SK-N-SH (cell line): ENCODE data around the gene PIKFYVE. TPM values are rescaled to one million over a fixed set of nuclear protein-coding genes. Genes with fewer than 3 reads are reported as not detected.

ENCODE experiments used
- CHD2 ChIP-seq: fragments of 150-350 bp; IDR thresholded peaks from 2 replicates; pipeline ENCODE4 v1.6.1; 2018; ENCODE audit warnings: low read length; ENCODE audit not compliant: partially characterized antibody
- CTCF ChIP-seq: fragments of 200-600 bp; sonication (generic); IDR thresholded peaks from 2 replicates; pipeline ENCODE4 v1.6.1; 2017; ENCODE audit warnings: antibody characterized with exemption, mild to moderate bottlenecking, moderate library complexity
- EZH2phosphoT487 ChIP-seq: fragments of 200-600 bp; sonication (generic); IDR thresholded peaks from 2 replicates; pipeline ENCODE4 v1.6.1; 2017; ENCODE audit warnings: low read depth, mixed run types, mild to moderate bottlenecking, antibody characterized with exemption, moderate library complexity, borderline replicate concordance
- FOSL2 ChIP-seq: IDR thresholded peaks from 2 replicates; pipeline ENCODE4 v1.4.0; 2012; ENCODE audit warnings: low read depth, mild to moderate bottlenecking, moderate library complexity, borderline replicate concordance
- FOXJ3 ChIP-seq: sonication (generic); formaldehyde crosslinking; IDR thresholded peaks from 2 replicates; pipeline ENCODE4 v1.5.1; 2020; ENCODE audit warnings: mild to moderate bottlenecking, missing genetic modification reagents
- FOXM1 ChIP-seq: IDR thresholded peaks from 2 replicates; pipeline ENCODE4 v1.4.0; 2012; ENCODE audit warnings: low read depth, mild to moderate bottlenecking
- GABPA ChIP-seq: IDR thresholded peaks from 2 replicates; pipeline ENCODE4 v1.4.0; 2012; ENCODE audit warnings: low read depth, mild to moderate bottlenecking
- JUND ChIP-seq: IDR thresholded peaks from 2 replicates; pipeline ENCODE4 v1.4.0; 2012
- MAX ChIP-seq: IDR thresholded peaks from 2 replicates; pipeline ENCODE4 v1.4.0; 2012; ENCODE audit warnings: low read depth
- MEF2A ChIP-seq: IDR thresholded peaks from 2 replicates; pipeline ENCODE4 v1.4.0; 2012; ENCODE audit warnings: low read depth, borderline replicate concordance
- MXI1 ChIP-seq: IDR thresholded peaks from 2 replicates; pipeline ENCODE4 v1.6.1; 2012; ENCODE audit warnings: mild to moderate bottlenecking, low read depth, low read length, improper control_type of control experiment
- NFIC ChIP-seq: IDR thresholded peaks from 2 replicates; pipeline ENCODE4 v1.4.0; 2012; ENCODE audit warnings: borderline replicate concordance
- NRF1 ChIP-seq: IDR thresholded peaks from 2 replicates; pipeline ENCODE4 v1.6.1; 2012; ENCODE audit warnings: low read depth, mild to moderate bottlenecking, low read length
- PBX3 ChIP-seq: IDR thresholded peaks from 2 replicates; pipeline ENCODE4; 2012
- POLR2AphosphoS5 ChIP-seq: IDR thresholded peaks from 2 replicates; pipeline ENCODE4 v1.6.1; 2012; ENCODE audit warnings: low read depth, low read length
- RCOR1 ChIP-seq: fragments of 150-350 bp; IDR thresholded peaks from 2 replicates; pipeline ENCODE4 v1.6.1; 2017; ENCODE audit warnings: antibody characterized with exemption, low read length
- REST ChIP-seq: IDR thresholded peaks from 2 replicates; pipeline ENCODE4 v1.6.1; 2012; ENCODE audit warnings: mild to moderate bottlenecking, low read depth, low read length, moderate library complexity
- RFX5 ChIP-seq: IDR thresholded peaks from 2 replicates; pipeline ENCODE4 v1.6.1; 2012; ENCODE audit warnings: mild to moderate bottlenecking, improper control_type of control experiment, low read length
- RXRA ChIP-seq: IDR thresholded peaks from 2 replicates; pipeline ENCODE4 v1.4.0; 2012; ENCODE audit warnings: low read depth, mild to moderate bottlenecking, borderline replicate concordance
- SIN3A ChIP-seq: IDR thresholded peaks from 2 replicates; pipeline ENCODE4 v1.6.1; 2012; ENCODE audit warnings: low read depth, mild to moderate bottlenecking, low read length, moderate library complexity, borderline replicate concordance
- SMC3 ChIP-seq: IDR thresholded peaks from 2 replicates; pipeline ENCODE4 v1.6.1; 2012; ENCODE audit warnings: low read depth, low read length, improper control_type of control experiment
- TAF1 ChIP-seq: IDR thresholded peaks from 2 replicates; pipeline ENCODE4 v1.6.1; 2012; ENCODE audit warnings: low read depth, mild to moderate bottlenecking, low read length, moderate library complexity, borderline replicate concordance
- TCF12 ChIP-seq: IDR thresholded peaks from 2 replicates; pipeline ENCODE4 v1.4.0; 2012
- TEAD4 ChIP-seq: IDR thresholded peaks from 2 replicates; pipeline ENCODE4 v1.4.0; 2012; ENCODE audit warnings: mild to moderate bottlenecking, borderline replicate concordance; ENCODE audit not compliant: insufficient read depth
- USF2 ChIP-seq: fragments of 150-350 bp; IDR thresholded peaks from 2 replicates; pipeline ENCODE4 v1.6.1; 2017; ENCODE audit warnings: antibody characterized with exemption, low read length, low read depth, borderline replicate concordance
- YY1 ChIP-seq: IDR thresholded peaks from 2 replicates; pipeline ENCODE4 v1.4.0; 2012; ENCODE audit warnings: low read depth, mild to moderate bottlenecking
- polyA plus RNA-seq, 3 experiments: library from polyadenylated mRNA; depleted of rRNA; stranded (reverse); fragments of >200 nt; gene quantifications; 2 replicates each; pipeline ENCODE4 v1.2.3, GENCODE V29; 2012

Gene PIKFYVE
- polyA plus RNA-seq, 1 of the 3 experiments (the other 2 are of a cell fraction) = 7.0 TPM

- no peak for TF ChIP-seq EZH2phosphoT487
- 0 out of 2 replicates have a peak, but pooled peaks have one; percentile 24 for TF ChIP-seq FOXM1
- no peak for TF ChIP-seq RXRA
- peak; percentile 6 for TF ChIP-seq CHD2
- no peak for TF ChIP-seq FOXJ3 (CRISPR knock-in tag)
- TF ChIP-seq GABPA = no peak
- TF ChIP-seq TEAD4 = no peak
- no peak for TF ChIP-seq REST
- no peak for TF ChIP-seq NRF1
- peak; percentile 33; the same call in 1 of the 2 replicates for TF ChIP-seq PBX3
- TF ChIP-seq TCF12 = no peak
- no peak for TF ChIP-seq MEF2A
- TF ChIP-seq TAF1 = no peak
- TF ChIP-seq POLR2AphosphoS5 = peak; percentile 53; the same call in 1 of the 2 replicates
- no peak for TF ChIP-seq NFIC
- TF ChIP-seq SMC3 = no peak
- no peak for TF ChIP-seq SIN3A
- TF ChIP-seq RCOR1 = no peak
- peak; percentile 54; the same call in 1 of the 2 replicates for TF ChIP-seq RFX5
- no peak for TF ChIP-seq FOSL2
- no peak for TF ChIP-seq CTCF
- TF ChIP-seq MAX = no peak
- TF ChIP-seq YY1 = no peak
- 0 out of 2 replicates have a peak, but pooled peaks have one; percentile 31 for TF ChIP-seq MXI1
- no peak for TF ChIP-seq USF2
- TF ChIP-seq JUND = no peak
These were observed 92.9 kb downstream of the PIKFYVE start (continued) for GRCh38 chr2:208358758-208359631.
